ENCODE results near the gene RBM17. TPM values are rescaled to one million over a fixed set of nuclear protein-coding genes. Genes with fewer than 3 reads are reported as not detected.

The RBM17 gene
- total and polyA plus RNA-seq, 2 of the 4 experiments (the other 2 are of a cell fraction), result 24.6 to 56.7 TPM

DNA sequence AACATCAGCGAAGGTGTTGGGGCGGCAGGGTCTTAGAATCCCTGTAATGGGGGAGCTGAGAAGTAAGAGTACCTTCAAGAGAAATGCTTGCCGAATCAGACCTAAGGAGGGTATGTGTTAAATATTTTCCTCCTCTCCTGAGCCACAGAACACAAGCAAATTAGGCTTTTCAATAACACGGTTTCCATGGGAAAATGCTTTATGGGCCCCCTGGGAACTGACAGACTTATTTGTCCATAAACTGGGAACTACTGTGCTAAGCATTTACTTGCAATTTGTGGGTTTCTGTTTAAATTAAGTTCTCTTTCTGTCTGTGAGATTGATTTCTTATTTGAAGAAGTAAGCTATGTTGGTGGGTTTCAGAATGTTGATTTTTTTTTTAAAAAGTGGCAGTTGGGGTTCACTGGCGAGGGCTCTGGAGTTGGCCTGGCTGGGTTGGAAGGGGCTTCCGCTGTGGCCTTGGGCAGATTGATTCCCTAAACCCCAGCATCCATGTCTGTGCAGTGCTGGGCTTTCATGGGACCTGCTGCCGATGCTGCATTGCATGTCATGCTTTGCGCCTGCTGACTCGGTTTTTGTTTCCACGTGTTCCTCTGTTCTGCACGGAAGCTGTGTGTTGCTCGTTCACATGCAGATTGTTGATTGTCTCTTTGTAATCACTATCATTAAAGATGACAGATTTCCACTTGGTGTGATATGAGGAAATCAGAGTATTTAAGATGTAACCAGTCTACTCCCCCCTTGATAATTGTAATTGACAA, 7.2 kb downstream of the RBM17 start (continued):
- TF ChIP-seq, protein P1, sequence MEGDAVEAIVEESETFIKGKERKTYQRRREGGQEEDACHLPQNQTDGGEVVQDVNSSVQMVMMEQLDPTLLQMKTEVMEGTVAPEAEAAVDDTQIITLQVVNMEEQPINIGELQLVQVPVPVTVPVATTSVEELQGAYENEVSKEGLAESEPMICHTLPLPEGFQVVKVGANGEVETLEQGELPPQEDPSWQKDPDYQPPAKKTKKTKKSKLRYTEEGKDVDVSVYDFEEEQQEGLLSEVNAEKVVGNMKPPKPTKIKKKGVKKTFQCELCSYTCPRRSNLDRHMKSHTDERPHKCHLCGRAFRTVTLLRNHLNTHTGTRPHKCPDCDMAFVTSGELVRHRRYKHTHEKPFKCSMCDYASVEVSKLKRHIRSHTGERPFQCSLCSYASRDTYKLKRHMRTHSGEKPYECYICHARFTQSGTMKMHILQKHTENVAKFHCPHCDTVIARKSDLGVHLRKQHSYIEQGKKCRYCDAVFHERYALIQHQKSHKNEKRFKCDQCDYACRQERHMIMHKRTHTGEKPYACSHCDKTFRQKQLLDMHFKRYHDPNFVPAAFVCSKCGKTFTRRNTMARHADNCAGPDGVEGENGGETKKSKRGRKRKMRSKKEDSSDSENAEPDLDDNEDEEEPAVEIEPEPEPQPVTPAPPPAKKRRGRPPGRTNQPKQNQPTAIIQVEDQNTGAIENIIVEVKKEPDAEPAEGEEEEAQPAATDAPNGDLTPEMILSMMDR (conservative IDR thresholded peaks at IDR 0.05; ENCODE audit: low read depth, low read length), result no peak

DNA sequence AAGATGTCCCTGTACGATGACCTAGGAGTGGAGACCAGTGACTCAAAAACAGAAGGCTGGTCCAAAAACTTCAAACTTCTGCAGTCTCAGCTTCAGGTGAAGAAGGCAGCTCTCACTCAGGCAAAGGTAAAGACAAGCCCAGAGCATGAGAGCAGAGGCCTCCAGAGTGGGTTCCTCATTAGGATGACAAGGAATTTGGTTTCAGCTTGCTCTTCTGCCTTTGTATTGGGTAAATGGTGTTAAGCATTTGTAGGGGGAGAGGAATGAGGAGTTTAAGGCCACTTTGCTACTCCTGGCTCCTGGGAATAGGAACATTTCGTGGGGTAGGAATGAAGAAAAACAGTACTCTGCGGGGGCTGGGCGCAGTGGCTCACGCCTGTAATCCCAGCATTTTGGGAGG, 8.2 kb downstream of the RBM17 start:
- H3K4me3 ChIP-seq (ENCODE audit: insufficient read depth, low read depth, low read length), result no peak overlapping the region
- no peak overlapping the region; the same call in 1 of the 2 replicates for H3K9ac ChIP-seq (ENCODE audit: low read depth, low read length)
- H3K4me2 ChIP-seq (ENCODE audit: low read depth, low read length), result no peak overlapping the region
- H3K9me1 ChIP-seq (ENCODE audit: insufficient read depth, low read length), result peaks cover 9% of the 10 kb centered on the region
- H3K79me1 ChIP-seq (ENCODE audit: low read depth in 1 of 2, low read length in 2 of 2), result peaks cover 18 to 53% of the 10 kb centered on the region in 2 experiments
- DNase-seq (no peak), ATAC-seq (ENCODE audit: low read depth) (no peak)
- no peak overlapping the region for H2AK9ac ChIP-seq (replicated peaks; ENCODE audit: low read depth, low read length, poor library complexity)
- ChIA-PET POLR2A (ENCODE audit: unreplicated experiment) (no interaction called here), CTCF (interaction anchor here (1.3 kb wide), 1 partner anchor 304 kb away, joined by 5 read pairs; no protein-coding TSS in a partner anchor)
- H3K14ac ChIP-seq (replicated peaks; ENCODE audit: low read depth, low read length), result no peak overlapping the region
- H2BK20ac ChIP-seq (ENCODE audit: low read depth, low read length), result no peak overlapping the region
- intact Hi-C loops (cut with micrococcal nuclease) (no loop called here), in situ Hi-C loops (cut with MboI; ENCODE audit: low sequenced_read_pairs) (no loop called here), dilution Hi-C loops (cut with HindIII; ENCODE audit: low sequenced_read_pairs, unreplicated experiment) (no loop called here)
- H2BK5ac ChIP-seq (ENCODE audit: low read depth, low read length, poor library complexity, severe bottlenecking), result no peak overlapping the region
- TF ChIP-seq CEBPB (IDR thresholded peaks at IDR 0.05; ENCODE audit: low read depth, low read length) (no peak), MAFK (IDR thresholded peaks at IDR 0.05; ENCODE audit: low read depth, low read length) (no peak)
- H3K27ac ChIP-seq (ENCODE audit: insufficient read depth, low read length), result no peak overlapping the region
- H4K8ac ChIP-seq (ENCODE audit: low read depth in 2 of 2, low read length in 2 of 2), result no peak overlapping the region
- H4K20me1 ChIP-seq (ENCODE audit: insufficient read depth, low read length), result peaks cover 53% of the 10 kb centered on the region
- 94% methylated on average over 4 of the region's 5 CpGs; no CpG with 5 or more reads in 1 of the 2 experiments for WGBS, 2 experiments (ENCODE audit: extremely low coverage in 2 of 2, insufficient read length in 1 of 2)
- H3K4me1 ChIP-seq (ENCODE audit: control insufficient read depth, insufficient read depth, low read length), result no peaks in the 10 kb centered on the region
- H2AFZ ChIP-seq (replicated peaks; ENCODE audit: low read length, poor library complexity), result no peak overlapping the region
- no peak overlapping the region for H3K23ac ChIP-seq (ENCODE audit: low read depth, low read length)
- H3K4ac ChIP-seq (ENCODE audit: low read depth, low read length), result no peak overlapping the region
- no peak overlapping the region for H2BK120ac ChIP-seq (ENCODE audit: low read depth, low read length)
- H4K91ac ChIP-seq (ENCODE audit: insufficient read depth, low read depth, low read length), result no peak overlapping the region
- H3K18ac ChIP-seq (ENCODE audit: low read depth, low read length), result no peak overlapping the region
- no peak overlapping the region for H3K56ac ChIP-seq (ENCODE audit: extremely low read depth, insufficient read depth, low read length)
- no peak overlapping the region for H2BK15ac ChIP-seq (ENCODE audit: low read depth, low read length)
- H3K9me3 ChIP-seq (ENCODE audit: control insufficient read depth, insufficient read depth, low read length), result no peaks in the 10 kb centered on the region
- no peak overlapping the region for H4K5ac ChIP-seq (ENCODE audit: low read depth, low read length)
- H2AK5ac ChIP-seq (ENCODE audit: low read depth, low read length), result no peak overlapping the region
- H3K36me3 ChIP-seq (ENCODE audit: control insufficient read depth, insufficient read depth, low read length), result peaks cover 8% of the 10 kb centered on the region
- H3K27me3 ChIP-seq (ENCODE audit: control insufficient read depth, insufficient read depth, low read length), result no peaks in the 10 kb centered on the region
- BruUV-seq (replicated peaks), result no TSS peak

All from IMR-90 (cell line).